Epithelial cell of esophagus (primary cell): ENCODE data around the gene CCNC.

Experiments used
- DNase-seq: peaks from one replicate; pipeline ENCODE4 v3.0.0; 2010; ENCODE audit warnings: low read depth
- H3K4me3 ChIP-seq: 2 replicates; pipeline ENCODE4 v1.5.1; 2011; ENCODE audit warnings: mild to moderate bottlenecking, low read length, control low read depth
- CTCF ChIP-seq: IDR thresholded peaks from 2 replicates; pipeline ENCODE4 v1.5.1; 2011; ENCODE audit warnings: low read depth, mild to moderate bottlenecking, low read length, control low read depth, inconsistent platforms; ENCODE audit not compliant: insufficient read depth; ENCODE audit errors: missing control alignments

CCNC gene

GRCh38 chr6:99559057-99559456 is 9.4 kb downstream of the CCNC start:
- no peak for DNase-seq
- no peak overlapping the region for H3K4me3 ChIP-seq
- TF ChIP-seq CTCF = no peak

- DNase-seq = no peak
- H3K4me3 ChIP-seq = no peak overlapping the region
- no peak for TF ChIP-seq CTCF
Observed at GRCh38 chr6:99553888-99554287, 14.6 kb downstream of the CCNC start.

- no peak for DNase-seq
- H3K4me3 ChIP-seq = no peak overlapping the region
- TF ChIP-seq CTCF = no peak
Observed at GRCh38 chr6:99550046-99550748, 18.3 kb downstream of the CCNC start.

GRCh38 chr6:99548706-99549105 is 19.8 kb downstream of the CCNC start:
- no peak for TF ChIP-seq CTCF
- no peak for DNase-seq
- H3K4me3 ChIP-seq = no peak overlapping the region

GRCh38 chr6:99547526-99547925 is 20.9 kb downstream of the CCNC start:
- TF ChIP-seq CTCF = no peak

GRCh38 chr6:99545442-99545841 is 23.0 kb downstream of the CCNC start:
- TF ChIP-seq CTCF = no peak
- no peak overlapping the region for H3K4me3 ChIP-seq
- no peak for DNase-seq

More at GRCh38 chr6:99547526-99547925, 20.9 kb downstream of the CCNC start:
- DNase-seq = peak; percentile 10
- H3K4me3 ChIP-seq = no peak overlapping the region

- no peak for DNase-seq
- no peak overlapping the region for H3K4me3 ChIP-seq
- peak; percentile 14 for TF ChIP-seq CTCF
Observed at GRCh38 chr6:99543968-99544367, 24.5 kb downstream of the CCNC start.
